Stimulated activated CD8-positive, alpha-beta memory T cell treated with anti-CD3 and anti-CD28 coated beads, Interleukin-15, amount 100 ng/mL, for 48 hours (primary cell): ENCODE measurements around the gene CEP131.
A peak's percentile ranks its signal among the peaks of the same experiment; 100 is the strongest.
"Not testable (repeated sequence)": the region's sequence is repeated elsewhere in the genome, so short reads cannot be mapped to it uniquely, and the experiment has no call there.

ENCODE experiments used
- DNase-seq, 2 donors: peaks; one replicate each; pipeline ENCODE4 v3.0.0-alpha.2; 2020; ENCODE audit warnings: low read depth in 2 of 2

Gene CEP131

DNA sequence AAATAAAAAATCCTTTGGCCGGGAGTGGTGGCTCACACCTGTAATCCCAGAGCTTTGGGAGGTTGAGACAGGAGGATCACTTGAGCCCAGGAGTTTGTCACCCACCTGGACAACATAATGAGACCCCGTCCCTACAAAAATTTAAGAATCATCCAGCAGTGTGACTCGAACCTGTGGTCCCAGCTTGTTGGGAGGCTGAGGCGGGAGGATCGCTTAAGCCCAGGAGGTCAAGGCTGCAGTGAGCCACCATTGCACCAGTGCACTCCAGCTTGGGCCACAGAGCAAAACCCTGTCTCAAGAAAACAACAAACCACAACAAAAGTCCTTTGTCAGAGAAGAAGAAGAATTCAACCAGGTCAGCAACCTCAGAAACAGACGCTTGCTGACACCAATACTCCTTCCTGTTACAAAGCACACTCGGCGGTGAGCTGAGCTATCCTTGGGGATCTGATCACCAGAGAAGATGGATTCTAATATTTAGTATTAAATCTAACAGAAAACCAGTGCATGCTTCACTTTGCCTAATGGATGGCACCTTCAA is 70.4 kb downstream of the CEP131 start:
- DNase-seq = no peak

DNA sequence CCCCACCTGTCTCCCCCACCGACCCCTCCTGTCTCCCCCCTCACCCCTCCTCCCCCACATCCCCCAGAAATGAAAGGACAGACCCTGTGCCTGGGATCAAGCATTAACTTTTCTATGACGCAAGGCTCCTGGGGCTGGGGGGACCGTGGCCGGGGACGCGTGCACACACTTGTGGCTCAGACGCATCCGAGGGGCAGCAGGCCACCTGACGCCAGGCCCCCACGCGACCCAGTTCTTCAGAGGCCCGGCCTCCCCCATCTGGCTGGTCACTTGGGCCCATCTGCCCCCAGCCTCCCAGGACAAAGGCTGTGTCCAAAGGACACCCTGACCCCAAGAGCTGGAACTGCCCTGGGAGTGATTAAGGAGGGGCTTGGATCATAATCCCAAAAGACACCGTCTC is 71.5 kb downstream of the CEP131 start:
- DNase-seq = no peak

DNA sequence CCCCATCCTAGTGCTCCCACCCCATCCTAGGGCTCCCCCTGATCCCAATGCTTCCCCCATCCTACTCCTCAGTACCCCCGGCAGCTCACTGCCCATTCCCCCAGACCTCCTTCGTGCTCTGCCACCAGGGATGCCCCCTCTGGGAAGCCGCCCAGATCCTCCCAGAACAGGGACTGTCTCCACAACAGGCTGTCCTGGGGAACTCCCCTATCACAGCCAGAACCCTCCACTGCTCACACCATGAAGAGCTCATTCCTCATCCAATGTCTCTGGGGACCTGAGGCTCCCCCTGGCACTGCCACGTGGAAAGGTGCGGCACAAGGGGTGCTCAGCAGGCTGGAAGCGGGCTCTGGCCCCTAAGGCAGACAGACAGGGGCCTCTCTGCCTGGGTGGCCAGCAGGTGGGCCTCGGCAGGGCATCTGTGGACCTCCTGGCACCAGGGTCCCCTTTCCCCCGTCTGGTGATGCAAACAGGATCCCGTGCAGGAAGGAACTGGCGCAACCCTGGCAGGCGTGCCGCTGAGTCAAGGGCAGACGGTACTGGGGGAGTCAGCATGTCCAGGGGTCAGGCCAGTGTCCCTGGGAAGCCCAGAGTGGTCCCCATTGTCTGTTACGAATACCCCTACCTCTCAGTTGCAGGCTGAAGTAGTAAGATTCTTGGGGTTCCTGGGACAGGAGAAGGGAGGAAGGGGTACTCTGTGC is 72.2 kb downstream of the CEP131 start:
- DNase-seq = no peak

- no peak for DNase-seq
Observed at GRCh38 chr17:81148986-81149533, 73.7 kb downstream of the CEP131 start.

- no peak for DNase-seq
Observed at GRCh38 chr17:81148571-81148970, 74.2 kb downstream of the CEP131 start.

- DNase-seq = no peak
Observed at GRCh38 chr17:81147701-81148100, 75.1 kb downstream of the CEP131 start.

DNA sequence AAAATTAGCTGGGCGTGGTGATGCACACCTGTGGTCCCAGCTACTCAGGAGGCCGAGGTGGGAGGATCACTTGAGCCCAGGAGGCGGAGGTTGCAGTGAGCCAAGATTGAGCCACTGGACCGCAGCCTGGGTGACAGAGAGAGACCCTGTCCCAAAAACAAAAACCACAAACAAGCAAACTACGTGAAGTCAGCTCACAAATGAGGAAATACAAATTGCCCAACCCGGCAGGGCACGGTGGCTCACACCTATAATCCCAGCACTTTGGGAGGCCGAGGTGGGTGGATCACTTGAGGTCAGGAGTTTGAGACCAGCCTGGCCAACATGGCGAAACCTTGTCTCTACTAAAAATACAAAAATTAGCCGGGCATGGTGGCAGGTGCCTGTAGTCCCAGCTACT is 76.6 kb downstream of the CEP131 start:
- not testable (repeated sequence) for DNase-seq

DNA sequence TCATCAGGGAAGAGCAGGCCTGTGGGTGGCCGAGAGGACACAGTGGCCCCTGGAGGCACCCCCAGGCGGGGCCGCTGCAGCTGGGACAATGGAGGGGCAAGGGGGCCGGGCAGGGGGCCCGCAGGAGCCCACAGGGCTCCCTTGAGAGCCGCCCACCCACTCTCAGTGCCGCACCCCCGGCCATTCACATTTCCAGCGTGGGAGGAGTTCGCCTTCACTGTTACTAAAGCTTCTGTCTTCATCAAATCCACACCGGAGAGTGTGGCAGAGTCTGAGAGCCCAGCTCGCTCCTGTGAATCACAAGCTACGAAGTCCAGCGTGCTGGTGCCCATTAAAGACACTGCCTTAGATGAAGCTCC is 78.4 kb downstream of the CEP131 start:
- no peak for DNase-seq

- DNase-seq = no peak
Observed at GRCh38 chr17:81143717-81144422, 78.9 kb downstream of the CEP131 start.

DNA sequence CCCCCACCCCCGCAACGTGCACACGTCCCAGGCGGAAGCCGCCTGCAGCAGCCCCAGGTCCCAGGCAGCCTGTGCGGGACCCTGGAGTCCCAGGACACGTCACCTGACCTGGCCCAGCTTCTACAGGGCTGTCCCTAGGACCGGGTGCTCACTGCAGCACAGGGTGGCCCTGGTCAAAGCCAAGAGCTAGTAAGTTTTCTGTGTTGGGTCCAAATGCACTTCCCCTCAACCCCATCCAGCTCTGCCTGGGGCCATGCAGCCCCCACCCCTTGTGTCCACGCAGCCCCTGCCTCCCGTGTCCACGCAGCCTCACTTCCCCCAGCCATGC is 79.6 kb downstream of the CEP131 start:
- DNase-seq = no peak

- peak; percentile 25 to 34 for DNase-seq
Observed at GRCh38 chr17:81142301-81143199, 80.2 kb downstream of the CEP131 start.

DNA sequence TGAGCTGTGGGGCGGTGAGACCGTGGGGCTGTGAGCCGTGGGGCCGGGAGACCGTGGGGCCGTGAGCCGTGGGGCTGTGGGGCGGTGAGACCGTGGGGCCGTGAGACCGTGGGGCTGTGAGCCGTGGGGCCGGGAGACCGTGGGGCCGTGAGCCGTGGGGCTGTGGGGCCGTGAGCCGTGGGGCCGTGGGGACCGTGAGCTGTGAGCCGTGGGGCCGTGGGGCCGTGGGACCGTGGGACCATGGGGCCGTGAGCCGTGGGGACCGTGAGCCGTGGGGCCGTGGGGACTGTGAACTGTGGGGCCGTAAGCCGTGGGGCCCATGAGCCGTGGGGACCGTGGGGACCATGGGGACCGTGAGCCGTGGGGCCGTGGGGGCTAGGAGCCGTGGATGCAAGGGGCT is 82.1 kb downstream of the CEP131 start:
- no peak for DNase-seq

GRCh38 chr17:81140018-81140417 is 82.7 kb downstream of the CEP131 start:
- DNase-seq = no peak
